Thyroid gland (tissue), 4 donors: ENCODE data around the gene RPS6KL1. TPM values are rescaled to one million over a fixed set of nuclear protein-coding genes. Genes with fewer than 3 reads are reported as not detected.

Experiments used
- DNase-seq, 2 donors: peaks; one replicate each; pipeline ENCODE4 v3.0.0-alpha.2; 2019
- H3K27ac ChIP-seq, 3 donors: fragments of 200-600 bp; sonication (generic); 1 replicate in 2 of 3; 2 replicates in 1 of 3; pipeline ENCODE4 v1.5.1; 2016 to 2019; ENCODE audit warnings: mild to moderate bottlenecking in 1 of 3, moderate library complexity in 1 of 3
- H3K27me3 ChIP-seq: fragments of 200-600 bp; sonication (generic); one replicate; pipeline ENCODE4 v1.5.1; 2019
- H3K36me3 ChIP-seq, 2 donors: fragments of 200-600 bp; sonication (generic); one replicate each; pipeline ENCODE4 v1.5.1; 2016 to 2019
- H3K4me1 ChIP-seq, 2 donors: fragments of 200-600 bp; sonication (generic); one replicate each; pipeline ENCODE4 v1.5.1; 2017 to 2019
- H3K4me3 ChIP-seq, 3 donors: fragments of 200-600 bp; sonication (generic); replicated peaks in 1 of 3; 1 replicate in 2 of 3; 2 replicates in 1 of 3; pipeline ENCODE4 v1.5.1; 2016; ENCODE audit warnings: mild to moderate bottlenecking in 1 of 3
- H3K9me3 ChIP-seq: fragments of 200-600 bp; sonication (generic); one replicate; pipeline ENCODE4 v1.5.1; 2017
- CTCF ChIP-seq, 6 experiments: fragments of 200-600 bp in 3 of 6; fragments of 450-650 bp in 3 of 6; sonication (generic) in 3 of 6; IDR thresholded peaks; one replicate each; pipeline ENCODE4 v1.5.1; 2016 to 2019; ENCODE audit warnings: antibody characterized with exemption in 6 of 6, mild to moderate bottlenecking in 2 of 6, inconsistent platforms in 1 of 6, moderate library complexity in 1 of 6
- POLR2A ChIP-seq, 2 donors: fragments of 450-650 bp; IDR thresholded peaks; one replicate each; pipeline ENCODE4 v1.6.1; 2017; ENCODE audit warnings: antibody characterized with exemption in 2 of 2, mild to moderate bottlenecking in 2 of 2, moderate library complexity in 1 of 2
- WGBS, 2 donors: methylation state at CpG; one replicate each; pipeline ENCODE4 v1.1.5; 2017; 5-methylcytosine and 5-hydroxymethylcytosine counted together
- intact Hi-C: fragments of 100-400 bp; cut with DNase I; formaldehyde crosslinking; loops from one replicate; pipeline ENCODE4 v1.15.1; 2023
- total RNA-seq, 4 donors: library from RNA; depleted of rRNA; stranded (reverse); fragments of >200 nt; gene quantifications; one replicate each; pipeline ENCODE4 v1.2.3, GENCODE V29; 2016

Gene RPS6KL1
- total RNA-seq, 4 donors from 2014 or later: 5.7 to 16.4 (median 9.5) TPM

- 30 to 34% methylated on average over 8 to 9 of the region's 9 CpGs for WGBS, 2 donors
Observed at GRCh38 chr14:74963705-74964271, 40.7 kb upstream of the RPS6KL1 start.

GRCh38 chr14:74963178-74963704 lies 40.2 kb upstream of the RPS6KL1 start:
- no peaks in the 10 kb centered on the region for H3K9me3 ChIP-seq
- no peaks in the 10 kb centered on the region for H3K36me3 ChIP-seq
- H3K27me3 ChIP-seq: no peaks in the 10 kb centered on the region
- DNase-seq: no peak
- H3K27ac ChIP-seq: peak overlapping the region; percentile 14 to 47 (median 32)
- TF ChIP-seq POLR2A (IDR thresholded peaks at IDR 0.05) (no peak), CTCF (IDR thresholded peaks at IDR 0.05) (no peak)
- intact Hi-C loops: no loop called here
- WGBS, 2 donors: 78 to 87% methylated on average over 10 to 12 of the region's 12 CpGs
- H3K4me1 ChIP-seq: peaks cover 12 to 22% of the 10 kb centered on the region in 2 donors
- H3K4me3 ChIP-seq: no peak overlapping the region

More at GRCh38 chr14:74963705-74964271, 40.7 kb upstream of the RPS6KL1 start:
- peak; percentile 74 to 82 for DNase-seq
- peak overlapping the region; percentile 14 to 47 (median 32) for H3K27ac ChIP-seq
- H3K9me3 ChIP-seq: no peaks in the 10 kb centered on the region
- TF ChIP-seq CTCF (IDR thresholded peaks at IDR 0.05) (no peak), POLR2A (IDR thresholded peaks at IDR 0.05) (peak in 1 of 2 donors; percentile 14)
- no peaks in the 10 kb centered on the region for H3K27me3 ChIP-seq
- peaks cover 12 to 23% of the 10 kb centered on the region in 2 donors for H3K4me1 ChIP-seq
- H3K36me3 ChIP-seq: no peaks in the 10 kb centered on the region
- intact Hi-C loops: no loop called here
- no peak overlapping the region for H3K4me3 ChIP-seq

- Histone ChIP-seq H3K4me3 (no peak overlapping the region), H3K27ac (no peak overlapping the region), H3K9me3 (no peaks in the 10 kb centered on the region), H3K36me3 (no peaks in the 10 kb centered on the region), H3K27me3 (no peaks in the 10 kb centered on the region), H3K4me1 (peaks cover 12 to 22% of the 10 kb centered on the region in 2 donors)
- no peak for DNase-seq
- no peak for TF ChIP-seq CTCF (IDR thresholded peaks at IDR 0.05)
- no peak for TF ChIP-seq POLR2A (IDR thresholded peaks at IDR 0.05)
- intact Hi-C loops: no loop called here
- WGBS, 2 donors: 87 to 94% methylated on average over 8 of the region's 8 CpGs
Observed at GRCh38 chr14:74962493-74962892, 39.4 kb upstream of the RPS6KL1 start.

- Histone ChIP-seq H3K4me1 (peaks cover 12 to 22% of the 10 kb centered on the region in 2 donors), H3K27me3 (no peaks in the 10 kb centered on the region), H3K27ac (no peak overlapping the region), H3K36me3 (no peaks in the 10 kb centered on the region), H3K9me3 (no peaks in the 10 kb centered on the region), H3K4me3 (no peak overlapping the region)
- intact Hi-C loops: no loop called here
- DNase-seq: no peak
- 86 to 88% methylated on average over 10 to 11 of the region's 11 CpGs for WGBS, 2 donors
- TF ChIP-seq POLR2A (IDR thresholded peaks at IDR 0.05): no peak
- TF ChIP-seq CTCF (IDR thresholded peaks at IDR 0.05): no peak
Observed at GRCh38 chr14:74962046-74962445, 39.0 kb upstream of the RPS6KL1 start.

GRCh38 chr14:74961238-74961911 lies 38.3 kb upstream of the RPS6KL1 start:
- no peak for TF ChIP-seq POLR2A (IDR thresholded peaks at IDR 0.05)
- TF ChIP-seq CTCF (IDR thresholded peaks at IDR 0.05): no peak
- 85 to 87% methylated on average over 5 of the region's 5 CpGs for WGBS, 2 donors
- no peak overlapping the region for H3K4me3 ChIP-seq
- H3K27ac ChIP-seq: no peak overlapping the region
- peaks cover 12 to 22% of the 10 kb centered on the region in 2 donors for H3K4me1 ChIP-seq
- no peak for DNase-seq
- no peaks in the 10 kb centered on the region for H3K36me3 ChIP-seq
- no peaks in the 10 kb centered on the region for H3K27me3 ChIP-seq
- intact Hi-C loops: no loop called here
- no peaks in the 10 kb centered on the region for H3K9me3 ChIP-seq
